ENCODE data around the gene UBLCP1. TPM values are rescaled to one million over a fixed set of nuclear protein-coding genes. Genes with fewer than 3 reads are reported as not detected.
"Not testable (repeated sequence)": the region's sequence is repeated elsewhere in the genome, so short reads cannot be mapped to it uniquely, and the experiment has no call there.

Gene UBLCP1
- 5.9 TPM for total RNA-seq

- peak; percentile 85 for DNase-seq (ENCODE audit: low spot score)
- peak; percentile 96 for ATAC-seq
These were observed at the start of gene UBLCP1 for GRCh38 chr5:159262859-159263568. TSS of gene UBLCP1 (plus strand) at chr5:159263290. CDS start at chr5:159268916, 5,626 bp downstream.

GRCh38 chr5:159214486-159215271, 48.4 kb upstream of the UBLCP1 start:
- DNase-seq (ENCODE audit: low spot score) (no peak), ATAC-seq (no peak)

- no peak for ATAC-seq
These were observed 47.2 kb upstream of the UBLCP1 start for GRCh38 chr5:159215886-159216285.

GRCh38 chr5:159216454-159216853, 46.6 kb upstream of the UBLCP1 start:
- DNase-seq (ENCODE audit: low spot score) (no peak), ATAC-seq (no peak)

More at GRCh38 chr5:159215886-159216285, 47.2 kb upstream of the UBLCP1 start:
- no peak for DNase-seq (ENCODE audit: low spot score)

- no peak for DNase-seq (ENCODE audit: low spot score)
These were observed 45.9 kb upstream of the UBLCP1 start for GRCh38 chr5:159217236-159217635.

GRCh38 chr5:159218595-159219023, 44.5 kb upstream of the UBLCP1 start:
- DNase-seq (ENCODE audit: low spot score) (no peak), ATAC-seq (no peak)

More at GRCh38 chr5:159217236-159217635, 45.9 kb upstream of the UBLCP1 start:
- ATAC-seq: no peak

GRCh38 chr5:159220206-159220605, 42.9 kb upstream of the UBLCP1 start:
- ATAC-seq (no peak), DNase-seq (ENCODE audit: low spot score) (no peak)

GRCh38 chr5:159223469-159223868, 39.6 kb upstream of the UBLCP1 start:
- ATAC-seq: no peak
- no peak for DNase-seq (ENCODE audit: low spot score)

GRCh38 chr5:159224471-159224870, 38.6 kb upstream of the UBLCP1 start:
- ATAC-seq: no peak

GRCh38 chr5:159226451-159226850, 36.6 kb upstream of the UBLCP1 start:
- ATAC-seq: peak; percentile 61
- DNase-seq (ENCODE audit: low spot score): no peak

More at GRCh38 chr5:159224471-159224870, 38.6 kb upstream of the UBLCP1 start:
- no peak for DNase-seq (ENCODE audit: low spot score)

GRCh38 chr5:159227452-159227851, 35.6 kb upstream of the UBLCP1 start:
- ATAC-seq (no peak), DNase-seq (ENCODE audit: low spot score) (no peak)

- not testable (repeated sequence) for ATAC-seq; DNase-seq (ENCODE audit: low spot score)
These were observed 35.0 kb upstream of the UBLCP1 start for GRCh38 chr5:159228097-159228496.

- no peak for ATAC-seq
- DNase-seq (ENCODE audit: low spot score): no peak
These were observed 32.4 kb upstream of the UBLCP1 start for GRCh38 chr5:159230657-159231056.

GRCh38 chr5:159231167-159231566, 31.9 kb upstream of the UBLCP1 start:
- DNase-seq (ENCODE audit: low spot score) (no peak), ATAC-seq (no peak)

- not testable (repeated sequence) for DNase-seq (ENCODE audit: low spot score); ATAC-seq
These were observed 27.1 kb upstream of the UBLCP1 start for GRCh38 chr5:159235871-159236520.

- ATAC-seq: no peak
These were observed 22.7 kb upstream of the UBLCP1 start for GRCh38 chr5:159240301-159240870.

GRCh38 chr5:159241946-159242552, 21.0 kb upstream of the UBLCP1 start:
- DNase-seq (ENCODE audit: low spot score) (no peak), ATAC-seq (no peak)

More at GRCh38 chr5:159240301-159240870, 22.7 kb upstream of the UBLCP1 start:
- DNase-seq (ENCODE audit: low spot score): no peak

- ATAC-seq: no peak
These were observed 20.4 kb upstream of the UBLCP1 start for GRCh38 chr5:159242656-159243055.

GRCh38 chr5:159243385-159243784, 19.7 kb upstream of the UBLCP1 start:
- ATAC-seq (no peak), DNase-seq (ENCODE audit: low spot score) (no peak)

More at GRCh38 chr5:159242656-159243055, 20.4 kb upstream of the UBLCP1 start:
- no peak for DNase-seq (ENCODE audit: low spot score)

GRCh38 chr5:159244163-159244562, 18.9 kb upstream of the UBLCP1 start:
- ATAC-seq (no peak), DNase-seq (ENCODE audit: low spot score) (no peak)
